Islet of Langerhans (tissue), 1 donor: Measurements from ENCODE around the gene COX17.

ENCODE experiments used
- FAIRE-seq: peaks from one replicate; lab custom pipeline; 2011; peaks lifted over from hg19 to GRCh38; lab: Jason Lieb, UNC

The COX17 gene

GRCh38 chr3:119643528-119643927 lies 33.7 kb downstream of the COX17 start:
- no peak for FAIRE-seq

- no peak for FAIRE-seq
Measured at GRCh38 chr3:119642746-119643473, 34.3 kb downstream of the COX17 start.

- no peak for FAIRE-seq
Measured at GRCh38 chr3:119641416-119641815, 35.8 kb downstream of the COX17 start.

GRCh38 chr3:119639494-119640350 lies 37.5 kb downstream of the COX17 start:
- no peak for FAIRE-seq

GRCh38 chr3:119637679-119638477 lies 39.3 kb downstream of the COX17 start:
- FAIRE-seq, result no peak

GRCh38 chr3:119636891-119637611 lies 40.2 kb downstream of the COX17 start:
- no peak for FAIRE-seq

- no peak for FAIRE-seq
Measured at GRCh38 chr3:119636249-119636648, 41.0 kb downstream of the COX17 start.

- FAIRE-seq, result no peak
Measured at GRCh38 chr3:119635719-119636118, 41.5 kb downstream of the COX17 start.

GRCh38 chr3:119632829-119633228 lies 44.4 kb downstream of the COX17 start:
- no peak for FAIRE-seq

GRCh38 chr3:119632216-119632615 lies 45.0 kb downstream of the COX17 start:
- no peak for FAIRE-seq

GRCh38 chr3:119631516-119631915 lies 45.7 kb downstream of the COX17 start:
- no peak for FAIRE-seq

GRCh38 chr3:119630880-119631329 lies 46.3 kb downstream of the COX17 start:
- FAIRE-seq, result no peak

- no peak for FAIRE-seq
Measured at GRCh38 chr3:119630128-119630879, 46.9 kb downstream of the COX17 start.

GRCh38 chr3:119628816-119629445 lies 48.3 kb downstream of the COX17 start:
- no peak for FAIRE-seq

GRCh38 chr3:119628390-119628789 lies 48.8 kb downstream of the COX17 start:
- no peak for FAIRE-seq

- no peak for FAIRE-seq
Measured at GRCh38 chr3:119627461-119627860, 49.7 kb downstream of the COX17 start.

- FAIRE-seq, result no peak
Measured at GRCh38 chr3:119626196-119626595, 51.0 kb downstream of the COX17 start.

GRCh38 chr3:119625451-119626153 lies 51.6 kb downstream of the COX17 start:
- no peak for FAIRE-seq

GRCh38 chr3:119624002-119624720 lies 53.0 kb downstream of the COX17 start:
- FAIRE-seq, result no peak
